EL (cell line): ENCODE data around the gene POLR3A.

ENCODE experiments used
- DNase-seq: peaks from one replicate; pipeline ENCODE4 v3.0.0-alpha.2; 2016

POLR3A gene

DNA sequence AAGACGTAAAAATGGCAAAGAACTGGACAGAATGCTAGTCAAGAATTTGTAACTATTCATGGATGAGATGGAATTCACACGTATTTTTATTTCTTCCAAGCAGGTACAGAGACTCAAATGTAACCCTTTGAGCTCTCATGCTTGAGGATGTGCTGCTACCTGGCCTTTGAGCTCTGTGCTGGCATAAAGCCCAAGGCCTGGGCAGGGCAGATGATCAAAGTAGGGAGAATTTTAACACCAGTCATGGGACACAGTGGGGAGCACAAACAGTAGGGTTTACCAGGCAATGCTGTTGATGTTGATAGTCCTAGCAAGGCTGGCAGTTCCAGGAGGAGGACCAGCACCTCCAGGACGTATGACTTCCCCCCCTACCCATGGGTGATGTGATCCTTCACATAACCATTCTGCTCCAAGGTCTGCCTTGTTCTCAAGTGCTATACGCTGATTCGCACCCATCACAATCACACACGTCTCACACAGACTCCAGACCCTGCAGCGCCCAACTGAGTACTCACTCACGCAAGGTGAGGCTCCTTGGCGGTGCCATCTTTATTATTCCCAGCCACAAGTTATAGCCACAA lies 54.1 kb downstream of the POLR3A start:
- no peak for DNase-seq

GRCh38 chr10:77974396-77975074 lies 54.8 kb downstream of the POLR3A start:
- peak; percentile 25 for DNase-seq

DNA sequence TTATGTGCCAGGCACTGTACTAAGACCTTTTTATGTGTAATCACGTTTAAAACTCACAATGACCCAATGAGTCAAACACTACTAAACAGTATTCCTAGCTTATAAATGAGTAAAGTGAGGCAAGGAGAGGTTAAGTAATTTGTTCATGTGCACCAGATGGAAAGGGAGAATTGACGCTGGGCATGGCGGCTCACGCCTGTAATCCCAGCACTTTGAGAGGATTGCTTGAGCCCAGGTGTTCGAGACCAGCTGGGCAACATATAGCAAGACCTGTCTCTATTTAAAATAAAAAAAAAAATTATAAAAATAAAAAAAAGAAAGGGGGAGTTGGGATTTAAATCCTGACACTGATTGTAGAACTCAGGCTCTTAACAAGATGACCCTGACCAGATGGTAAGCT lies 56.0 kb downstream of the POLR3A start:
- no peak for DNase-seq

DNA sequence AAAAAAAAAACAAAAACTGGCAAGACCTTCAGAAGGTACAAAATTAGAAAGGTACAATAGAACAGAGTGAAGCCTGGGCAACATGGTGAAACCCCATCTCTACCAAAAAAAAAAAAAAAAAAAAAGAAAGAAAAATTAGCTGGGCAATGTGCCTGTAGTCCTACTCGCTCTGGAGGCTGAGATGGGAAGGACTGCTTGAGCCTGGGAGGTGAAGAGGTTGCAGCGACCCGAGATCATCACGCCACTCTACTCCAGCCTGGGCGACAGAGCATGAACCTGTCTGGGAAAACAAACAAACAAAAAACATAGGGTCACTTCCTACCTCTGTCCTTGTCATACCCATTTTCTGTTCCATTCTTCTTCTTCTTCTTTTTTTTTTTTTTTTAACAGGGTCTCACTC lies 57.2 kb downstream of the POLR3A start:
- no peak for DNase-seq

DNA sequence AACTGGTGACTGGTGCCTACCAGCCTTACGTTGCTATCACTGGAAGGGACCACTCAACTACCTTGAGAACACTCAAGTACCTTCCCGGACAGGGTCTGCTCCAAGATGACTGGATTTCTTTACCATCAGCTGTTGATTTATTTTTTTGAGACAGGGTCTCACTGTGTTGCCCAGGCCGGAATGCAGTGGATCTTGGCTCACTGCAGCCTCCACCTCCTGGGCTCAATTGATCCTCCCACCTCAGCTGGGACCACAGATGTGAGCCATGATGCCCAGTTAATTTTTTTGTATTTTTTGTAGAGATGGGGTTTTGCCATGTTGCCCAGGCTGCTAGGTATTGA lies 57.5 kb downstream of the POLR3A start:
- no peak for DNase-seq

DNA sequence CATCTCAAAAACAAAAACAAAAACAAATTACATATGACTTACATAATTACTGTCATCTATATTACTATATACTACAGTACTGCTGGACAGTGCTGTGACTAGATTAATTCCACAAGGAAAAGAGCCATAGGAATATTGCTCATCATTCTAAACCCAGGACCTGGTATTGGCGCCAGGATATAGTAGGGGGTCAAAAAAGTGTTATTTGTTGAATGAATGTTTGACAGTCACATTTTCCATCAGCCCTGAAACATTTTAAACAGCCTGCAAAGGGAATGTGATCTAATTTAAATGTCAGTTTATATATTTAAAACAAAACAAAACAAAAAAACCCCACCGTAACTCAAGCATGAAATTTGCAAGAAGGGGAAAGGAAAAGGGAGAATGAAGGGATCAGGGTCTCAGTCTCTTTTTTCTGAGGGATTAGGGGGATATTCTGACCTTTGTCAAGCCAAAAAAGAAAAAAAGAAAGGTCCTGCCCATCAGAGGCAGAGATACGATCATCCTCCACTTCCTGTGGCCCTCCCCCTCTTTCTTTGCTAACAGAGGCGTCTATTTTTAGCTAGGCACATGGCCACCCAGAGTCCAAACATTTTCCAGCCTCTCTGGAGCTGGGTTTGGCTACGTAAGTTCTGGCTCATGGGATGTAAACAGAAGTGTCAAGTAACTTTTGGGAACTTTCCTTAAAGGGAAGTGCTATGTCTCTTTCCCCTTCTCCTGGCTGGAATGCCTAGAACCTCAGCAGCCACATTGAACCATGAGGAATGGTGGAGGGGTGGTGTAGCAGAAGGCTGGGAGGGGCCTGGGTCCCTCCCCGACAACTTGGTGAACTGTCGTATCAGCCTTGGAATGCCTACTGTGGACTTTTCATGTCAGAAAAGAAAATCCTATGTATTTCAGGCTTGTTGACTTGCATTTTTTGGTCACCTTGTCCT lies 58.2 kb downstream of the POLR3A start:
- peak; percentile 86 for DNase-seq

DNA sequence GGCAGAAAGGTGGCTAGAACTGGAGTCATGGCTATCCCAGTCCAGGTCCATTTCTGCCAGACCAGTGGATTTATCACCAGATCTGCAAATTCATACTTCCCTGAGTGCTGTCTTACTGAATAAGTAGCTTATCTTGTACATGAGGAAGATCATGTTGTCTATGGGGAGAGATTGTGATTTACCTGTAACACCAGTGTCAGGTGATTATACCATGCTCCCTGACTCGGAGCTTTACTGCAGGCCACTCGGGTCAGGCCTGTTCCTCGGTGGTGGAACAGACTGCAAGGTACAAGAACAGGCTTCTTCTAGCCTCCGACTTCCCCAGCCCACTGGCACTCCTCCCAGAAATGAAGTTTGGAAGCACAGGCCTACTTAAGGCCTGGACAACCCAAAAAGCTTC lies 60.2 kb downstream of the POLR3A start:
- no peak for DNase-seq

DNA sequence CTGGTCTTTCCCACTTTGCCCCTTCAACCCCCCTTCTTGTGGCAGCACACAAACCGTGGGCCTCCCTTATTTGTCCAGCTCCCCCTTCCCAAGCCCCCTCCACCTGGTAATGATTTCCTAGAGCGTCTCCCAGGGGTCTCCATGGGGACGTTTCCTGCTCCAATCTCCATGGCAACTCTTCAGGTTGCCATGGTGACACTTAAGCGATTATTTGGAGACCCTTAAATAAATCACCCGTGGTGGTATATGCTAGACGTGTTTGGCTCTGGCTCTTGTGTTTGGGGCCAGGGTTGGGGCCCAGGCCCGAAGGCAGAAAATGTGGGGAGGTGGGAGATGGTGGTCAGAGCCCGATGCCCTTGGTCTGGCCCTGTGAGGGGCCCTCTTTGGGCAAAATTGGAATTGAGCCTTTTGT lies 61.7 kb downstream of the POLR3A start:
- DNase-seq, result no peak

- peak; percentile 87 for DNase-seq
Observed at GRCh38 chr10:77965294-77965693, 64.0 kb downstream of the POLR3A start.

DNA sequence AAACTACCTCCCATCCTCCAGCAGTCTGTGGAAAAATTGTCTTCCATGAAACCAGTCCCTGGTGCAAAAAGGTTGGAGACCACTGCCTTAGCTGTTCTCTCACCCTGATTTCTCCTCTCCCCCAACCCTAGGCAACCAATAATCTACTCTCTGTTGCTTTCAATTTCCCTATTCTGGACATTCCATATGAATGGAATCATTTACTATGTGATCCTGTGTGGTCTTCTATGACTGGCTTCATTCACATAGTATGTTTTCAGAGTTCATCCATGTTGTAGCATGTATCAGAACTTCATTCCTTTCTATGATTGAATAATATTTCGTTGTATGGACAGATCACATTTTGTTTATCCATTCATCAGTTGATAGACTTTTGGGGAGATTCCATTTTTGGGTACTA lies 64.5 kb downstream of the POLR3A start:
- peak; percentile 47 for DNase-seq

- no peak for DNase-seq
Observed at GRCh38 chr10:77963901-77964300, 65.4 kb downstream of the POLR3A start.

DNA sequence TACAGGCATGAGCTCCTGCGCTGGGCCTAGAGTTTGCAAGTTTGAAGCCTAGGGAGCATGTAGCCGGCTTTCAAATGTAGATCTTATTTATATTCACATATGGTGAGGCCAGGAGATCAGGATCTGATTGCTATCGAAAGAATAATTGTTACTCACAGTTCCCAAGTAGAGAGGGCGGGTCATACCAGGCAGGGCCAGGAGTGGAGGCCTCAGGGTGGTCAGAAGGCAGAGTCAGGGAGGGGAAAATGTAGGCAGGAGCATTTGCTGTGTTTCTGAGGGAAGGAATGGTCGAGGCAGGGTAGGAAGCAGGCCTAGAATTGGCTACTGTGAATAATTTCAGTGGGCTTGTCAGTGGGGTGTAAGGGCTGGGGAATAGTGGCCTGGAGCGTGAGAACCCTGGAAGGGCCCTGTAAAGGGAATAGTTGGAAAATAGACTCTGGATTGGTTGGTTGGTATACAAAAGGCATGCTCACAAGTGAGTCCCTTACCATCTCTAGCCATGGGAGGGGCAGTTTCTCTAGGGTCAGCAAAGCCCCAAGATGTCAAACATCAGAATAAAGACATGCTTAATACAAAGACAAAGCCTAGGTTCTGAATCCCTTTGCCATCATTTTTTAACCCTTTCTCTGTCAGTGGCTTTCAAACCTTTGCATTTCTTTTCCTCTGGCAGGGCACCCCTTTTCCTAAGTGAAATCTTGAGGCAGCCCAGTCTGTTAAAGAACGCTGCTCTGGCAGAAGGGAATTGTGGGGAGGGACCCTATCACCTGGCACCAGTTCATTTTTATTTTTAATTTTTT lies 66.8 kb downstream of the POLR3A start:
- DNase-seq, result no peak

GRCh38 chr10:77961668-77962067 lies 67.6 kb downstream of the POLR3A start:
- DNase-seq, result no peak

DNA sequence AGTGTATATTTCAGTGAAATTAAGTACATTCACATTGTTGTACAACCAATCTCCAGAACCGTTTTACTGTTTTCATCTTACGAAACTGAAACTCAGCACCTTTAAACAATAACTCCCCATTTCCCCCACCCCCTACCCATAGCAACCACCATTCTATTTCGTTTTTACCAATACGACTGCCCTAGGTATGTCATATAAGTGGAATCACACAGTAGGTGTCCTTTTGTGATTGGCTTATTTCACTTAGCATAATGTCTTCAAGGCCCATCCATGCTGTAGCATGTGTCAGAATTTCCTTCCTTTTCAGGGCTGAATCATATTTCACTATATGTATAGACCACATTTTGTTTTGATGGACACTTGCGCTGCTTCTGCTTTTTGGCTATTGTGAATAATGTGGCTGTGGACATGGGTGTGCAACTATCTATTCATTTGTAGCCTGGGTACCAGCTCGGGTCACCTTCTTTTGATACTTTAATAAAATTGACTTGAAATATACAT lies 68.4 kb downstream of the POLR3A start:
- DNase-seq, result no peak

GRCh38 chr10:77959887-77960455 lies 69.3 kb downstream of the POLR3A start:
- DNase-seq, result no peak

DNA sequence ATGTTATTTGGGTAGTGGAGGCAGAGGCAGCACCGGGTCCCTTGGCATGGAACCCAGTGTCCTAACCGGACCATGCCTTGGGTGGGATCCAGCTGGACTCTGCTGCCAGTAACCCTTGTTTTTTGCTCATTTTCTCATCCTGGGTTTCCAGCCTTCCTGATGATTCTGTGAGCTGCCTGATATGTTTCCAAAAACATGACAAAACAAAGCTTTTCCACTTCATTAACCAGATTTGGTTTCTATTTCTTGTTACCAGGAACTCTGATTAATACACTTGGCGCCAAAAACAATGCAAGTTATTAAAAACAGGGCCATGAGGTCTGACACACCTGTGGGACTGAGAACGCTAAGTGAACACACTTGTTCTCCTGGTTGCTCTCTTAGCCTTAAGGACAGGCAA lies 69.9 kb downstream of the POLR3A start:
- DNase-seq, result no peak

- DNase-seq, result no peak
Observed at GRCh38 chr10:77955136-77955535, 74.2 kb downstream of the POLR3A start.

DNA sequence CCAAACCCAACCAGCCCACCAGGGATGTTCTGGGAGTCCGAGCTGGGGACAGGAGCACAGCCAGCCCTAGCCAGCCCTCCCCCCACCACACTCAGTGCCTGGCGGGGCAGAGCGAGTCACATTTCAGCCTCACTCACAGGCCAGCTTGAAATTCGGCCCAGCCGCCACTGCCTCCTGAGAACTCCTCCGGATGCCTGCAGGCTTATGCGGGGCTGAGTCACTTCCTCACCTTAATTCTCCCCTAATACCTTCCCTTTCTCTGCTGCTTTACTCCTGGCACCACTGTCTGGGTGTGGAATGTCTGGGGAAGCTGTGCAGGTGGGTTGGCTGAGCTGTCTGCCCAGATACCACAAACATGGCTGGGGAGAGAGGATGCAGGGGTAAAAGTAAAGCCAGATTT lies 80.1 kb downstream of the POLR3A start:
- peak; percentile 74 for DNase-seq

GRCh38 chr10:77946084-77946483 lies 83.2 kb downstream of the POLR3A start:
- peak; percentile 23 for DNase-seq

- DNase-seq, result peak; percentile 92
Observed at GRCh38 chr10:77944519-77944918, 84.8 kb downstream of the POLR3A start.

- DNase-seq, result peak; percentile 82
Observed at GRCh38 chr10:77943121-77943901, 86.0 kb downstream of the POLR3A start.

DNA sequence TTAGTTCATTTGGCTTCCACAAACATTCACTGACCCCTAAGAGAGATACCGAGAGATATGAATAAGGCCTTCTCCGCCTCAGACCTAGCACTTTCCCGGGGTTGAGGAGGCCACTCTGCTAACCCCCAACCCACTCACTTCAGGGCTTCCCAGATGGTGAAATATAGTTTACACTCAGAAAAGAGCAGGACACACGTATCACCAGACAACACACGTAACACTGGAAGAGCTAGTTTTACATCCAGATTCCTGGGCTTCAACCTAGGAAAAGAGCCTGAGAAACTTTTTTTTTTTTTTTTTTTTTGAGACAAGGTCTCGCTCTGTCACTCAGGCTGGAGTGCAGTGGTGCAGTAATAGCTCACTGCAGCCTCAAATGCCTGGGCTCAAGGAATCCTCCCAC lies 87.5 kb downstream of the POLR3A start:
- DNase-seq, result no peak
